COLO829 (cell line): Measurements from ENCODE around the gene DIS3.
"Not testable (repeated sequence)": the region's sequence is repeated elsewhere in the genome, so short reads cannot be mapped to it uniquely, and the experiment has no call there.

Source experiments
- DNase-seq: peaks from one replicate; pipeline ENCODE4 v3.0.0; 2012; ENCODE audit warnings: low spot score

The DIS3 gene, protein sequence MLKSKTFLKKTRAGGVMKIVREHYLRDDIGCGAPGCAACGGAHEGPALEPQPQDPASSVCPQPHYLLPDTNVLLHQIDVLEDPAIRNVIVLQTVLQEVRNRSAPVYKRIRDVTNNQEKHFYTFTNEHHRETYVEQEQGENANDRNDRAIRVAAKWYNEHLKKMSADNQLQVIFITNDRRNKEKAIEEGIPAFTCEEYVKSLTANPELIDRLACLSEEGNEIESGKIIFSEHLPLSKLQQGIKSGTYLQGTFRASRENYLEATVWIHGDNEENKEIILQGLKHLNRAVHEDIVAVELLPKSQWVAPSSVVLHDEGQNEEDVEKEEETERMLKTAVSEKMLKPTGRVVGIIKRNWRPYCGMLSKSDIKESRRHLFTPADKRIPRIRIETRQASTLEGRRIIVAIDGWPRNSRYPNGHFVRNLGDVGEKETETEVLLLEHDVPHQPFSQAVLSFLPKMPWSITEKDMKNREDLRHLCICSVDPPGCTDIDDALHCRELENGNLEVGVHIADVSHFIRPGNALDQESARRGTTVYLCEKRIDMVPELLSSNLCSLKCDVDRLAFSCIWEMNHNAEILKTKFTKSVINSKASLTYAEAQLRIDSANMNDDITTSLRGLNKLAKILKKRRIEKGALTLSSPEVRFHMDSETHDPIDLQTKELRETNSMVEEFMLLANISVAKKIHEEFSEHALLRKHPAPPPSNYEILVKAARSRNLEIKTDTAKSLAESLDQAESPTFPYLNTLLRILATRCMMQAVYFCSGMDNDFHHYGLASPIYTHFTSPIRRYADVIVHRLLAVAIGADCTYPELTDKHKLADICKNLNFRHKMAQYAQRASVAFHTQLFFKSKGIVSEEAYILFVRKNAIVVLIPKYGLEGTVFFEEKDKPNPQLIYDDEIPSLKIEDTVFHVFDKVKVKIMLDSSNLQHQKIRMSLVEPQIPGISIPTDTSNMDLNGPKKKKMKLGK

DNA sequence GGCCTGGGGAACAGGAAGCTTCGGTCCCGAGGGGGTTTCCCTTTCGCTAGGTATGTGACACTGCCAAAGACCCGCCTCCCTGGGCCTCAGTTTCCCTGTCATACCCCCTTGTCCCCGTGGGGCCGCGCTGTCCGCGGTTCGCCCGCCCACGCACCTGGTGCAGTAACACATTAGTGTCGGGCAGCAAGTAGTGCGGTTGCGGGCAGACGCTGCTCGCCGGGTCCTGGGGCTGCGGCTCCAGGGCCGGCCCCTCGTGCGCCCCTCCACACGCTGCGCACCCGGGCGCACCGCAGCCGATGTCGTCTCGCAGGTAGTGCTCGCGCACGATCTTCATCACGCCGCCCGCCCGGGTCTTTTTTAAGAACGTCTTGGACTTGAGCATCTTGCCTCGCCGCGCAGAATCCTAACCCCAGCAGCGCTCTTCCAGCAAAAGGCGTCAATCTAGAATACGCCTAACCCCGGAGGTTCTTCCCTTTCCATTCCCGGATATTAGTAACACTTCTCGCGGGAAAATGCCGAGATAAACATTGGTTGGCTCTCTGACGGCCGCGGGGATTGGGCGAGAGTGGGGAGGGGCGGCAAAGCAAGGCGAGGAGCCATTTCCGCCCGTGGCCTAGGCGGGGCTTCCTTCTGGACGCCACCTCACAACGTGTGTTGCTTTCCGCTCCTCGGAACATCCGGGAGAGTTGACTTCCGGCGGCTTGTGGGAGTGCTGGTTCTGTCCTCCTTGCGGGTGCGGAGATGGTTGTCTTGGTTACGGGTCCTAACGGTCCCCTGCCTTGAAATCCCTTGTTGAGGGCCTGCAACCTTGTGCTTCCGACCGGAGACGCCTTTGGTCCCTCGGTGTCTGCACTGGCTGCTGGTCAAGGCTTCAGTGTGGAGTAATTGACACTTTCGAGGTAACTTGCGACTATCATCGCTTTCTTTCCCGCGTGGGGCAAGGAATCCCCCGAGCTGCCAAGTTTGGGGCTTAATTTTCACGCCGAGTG lies at the start of gene DIS3, which contains the start of gene PIBF1:
DIS3 (minus strand) TSS at position 450 of the 989 bp plus-strand sequence; CDS start at position 382, 68 bp downstream.
PIBF1 (plus strand) TSS at position 683 of the 989 bp plus-strand sequence. CDS start 1,337 bp downstream, outside the sequence.
- DNase-seq = peak; percentile 98

DNA sequence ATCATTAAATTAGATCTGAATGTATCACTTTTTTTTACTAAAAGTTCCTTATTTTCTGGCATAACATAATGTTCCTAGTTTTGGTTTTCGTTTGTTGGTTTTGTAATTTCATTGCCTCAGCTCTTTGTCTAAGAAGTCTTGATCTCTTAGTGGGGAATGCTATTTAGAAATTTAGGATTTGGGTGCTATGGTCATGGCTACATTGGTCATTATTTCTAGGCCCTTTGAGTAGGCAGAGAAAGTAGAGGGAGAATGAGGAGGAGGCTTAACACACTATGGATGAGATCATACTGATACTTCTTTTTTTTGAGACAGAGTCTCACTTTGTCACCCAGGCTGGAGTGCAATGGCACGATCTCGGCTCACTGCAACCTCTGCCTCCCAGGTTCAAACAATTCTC lies 42.0 kb upstream of the DIS3 start:
- DNase-seq = no peak

DNA sequence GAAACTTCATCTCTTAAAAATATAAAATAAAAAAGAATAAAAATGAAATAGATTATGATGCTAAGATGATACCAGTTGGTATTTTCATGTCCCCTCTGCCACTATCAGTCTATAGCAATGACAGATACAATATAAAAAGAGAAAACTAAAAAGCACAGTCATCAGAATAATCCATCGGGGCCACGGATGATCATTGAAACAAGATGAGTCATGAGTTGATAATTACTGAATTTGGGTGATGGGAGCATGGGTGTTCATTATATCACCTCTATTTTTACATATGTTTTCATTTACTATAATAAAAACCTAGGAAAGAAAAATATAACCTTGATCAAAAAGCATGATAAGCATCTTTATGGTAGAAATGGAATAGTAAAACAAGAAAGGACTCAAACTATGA lies 41.4 kb upstream of the DIS3 start:
- DNase-seq = no peak

DNA sequence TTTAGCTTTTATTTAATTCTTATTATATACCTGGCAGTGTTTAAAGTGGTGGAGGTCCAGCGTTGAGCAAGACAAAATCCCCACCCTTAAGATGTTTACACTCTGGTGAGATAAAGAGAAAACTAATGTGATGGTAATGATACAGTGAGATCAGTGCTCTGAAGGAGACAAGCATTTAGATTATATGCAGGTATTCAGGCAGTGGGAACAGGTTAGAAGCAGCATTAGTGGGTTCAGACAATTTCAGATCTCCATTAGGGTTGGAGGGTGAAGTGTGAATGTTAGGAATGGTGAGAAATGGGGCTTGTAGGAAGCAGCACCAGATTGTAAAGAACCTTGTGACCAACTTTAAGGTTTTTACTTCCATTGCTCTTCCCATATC lies 39.2 kb upstream of the DIS3 start:
- no peak for DNase-seq

DNA sequence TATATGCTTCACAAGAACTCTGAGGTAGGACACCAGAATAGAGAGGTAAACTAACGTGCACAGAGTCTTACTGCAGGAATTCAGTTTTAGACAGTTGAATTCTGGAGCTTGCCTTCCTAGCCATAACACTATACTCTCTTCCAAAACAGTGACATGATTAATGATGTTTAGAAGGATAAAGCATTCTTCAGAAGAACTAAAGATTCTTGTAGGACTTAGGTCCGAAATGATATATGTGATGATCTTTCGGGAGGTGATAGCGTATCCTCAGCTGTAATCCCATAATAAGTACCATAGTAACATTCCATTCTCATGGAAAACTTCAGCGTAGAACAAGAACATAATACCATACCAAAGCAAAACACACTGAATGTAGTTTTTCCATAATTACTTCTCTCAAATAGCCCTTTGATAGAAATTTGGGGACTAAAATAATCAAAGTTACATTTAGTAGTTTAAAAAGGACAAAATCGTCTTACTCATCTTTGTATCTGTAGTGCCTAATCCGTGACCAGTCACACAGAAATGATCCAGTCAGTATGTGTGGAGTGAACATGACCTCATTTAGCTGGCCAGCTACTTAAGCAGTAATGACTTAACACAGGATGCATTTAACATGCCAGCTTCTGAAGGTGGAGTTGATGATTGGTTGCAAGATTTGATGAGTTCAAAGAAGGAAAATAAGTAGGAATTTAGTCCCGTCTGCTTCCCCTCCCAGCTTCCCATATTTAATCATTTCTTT lies 38.6 kb upstream of the DIS3 start:
- no peak for DNase-seq

DNA sequence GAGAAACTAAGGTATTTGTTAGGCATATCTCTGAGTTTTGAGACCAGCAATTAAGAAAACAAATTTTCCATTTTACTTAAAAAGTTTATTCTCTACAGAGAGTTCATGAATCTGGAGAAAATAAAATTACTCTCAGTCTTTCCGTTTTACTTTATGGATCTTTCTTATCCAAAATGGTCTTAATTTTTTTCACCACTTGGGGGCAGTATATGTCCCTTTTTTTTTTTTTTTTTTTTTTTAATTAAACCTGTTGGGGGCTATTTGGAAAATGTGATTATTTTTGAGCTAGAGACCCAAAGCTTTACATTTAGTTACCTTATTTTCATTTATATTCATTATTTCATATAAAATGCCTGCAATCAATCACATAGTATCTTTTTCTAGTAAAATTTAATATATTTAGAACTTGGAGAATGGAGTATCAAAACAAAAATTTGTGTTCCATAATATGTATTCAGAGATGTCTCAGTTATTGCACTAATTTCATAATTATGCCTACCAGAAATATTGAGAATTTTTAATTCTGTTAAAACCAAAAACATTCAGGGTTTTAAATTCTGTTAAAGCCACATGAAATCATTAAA lies 27.3 kb upstream of the DIS3 start:
- no peak for DNase-seq

DNA sequence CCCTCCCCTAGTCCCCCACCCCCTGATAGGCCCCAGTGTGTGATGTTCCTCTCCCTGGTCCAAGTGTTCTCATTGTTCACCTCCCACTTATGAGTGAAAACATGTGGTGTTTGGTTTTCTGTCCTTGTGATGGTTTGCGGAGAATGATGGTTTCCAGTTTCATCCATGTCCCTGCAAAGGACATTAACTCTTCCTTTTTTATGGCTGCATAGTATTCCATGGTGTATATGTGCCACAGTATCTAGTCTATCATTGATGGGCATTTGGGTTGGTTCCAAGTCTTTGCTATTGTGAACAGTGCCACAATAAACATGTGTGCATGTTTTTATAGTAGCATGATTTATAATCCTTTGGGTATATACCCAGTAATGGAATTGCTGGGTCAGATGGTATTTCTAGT lies 24.8 kb upstream of the DIS3 start:
- not testable (repeated sequence) for DNase-seq

DNA sequence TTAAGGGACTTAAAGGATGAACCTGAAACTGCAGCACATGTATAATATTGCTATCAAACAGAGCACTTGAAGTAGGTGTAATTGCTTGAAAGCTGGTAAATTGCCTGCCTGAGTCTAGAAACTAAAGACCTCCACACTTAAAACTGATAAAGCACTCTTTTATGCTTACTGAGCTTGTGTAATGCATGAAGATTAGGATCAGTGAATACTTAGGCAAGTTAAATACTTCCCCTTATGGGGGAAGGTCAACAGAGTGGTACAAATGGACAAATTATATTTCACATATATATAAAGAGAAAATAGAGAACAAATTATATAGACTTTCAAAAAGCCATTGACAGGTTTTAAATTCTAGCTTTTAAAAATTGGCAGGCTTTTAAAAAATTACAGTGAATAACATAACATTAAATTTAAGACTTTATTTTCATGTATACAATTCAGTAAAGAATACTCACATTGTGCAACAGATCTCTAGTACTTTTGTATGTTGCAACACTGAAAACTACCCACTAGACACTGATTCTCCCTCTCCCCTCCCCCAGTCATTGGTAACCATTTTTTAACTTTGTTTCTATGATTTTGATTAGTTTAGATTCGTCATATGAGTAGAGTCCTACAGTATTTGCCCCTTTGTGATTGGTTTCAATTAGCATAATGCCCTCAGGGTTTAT lies 24.1 kb upstream of the DIS3 start:
- DNase-seq = no peak

DNA sequence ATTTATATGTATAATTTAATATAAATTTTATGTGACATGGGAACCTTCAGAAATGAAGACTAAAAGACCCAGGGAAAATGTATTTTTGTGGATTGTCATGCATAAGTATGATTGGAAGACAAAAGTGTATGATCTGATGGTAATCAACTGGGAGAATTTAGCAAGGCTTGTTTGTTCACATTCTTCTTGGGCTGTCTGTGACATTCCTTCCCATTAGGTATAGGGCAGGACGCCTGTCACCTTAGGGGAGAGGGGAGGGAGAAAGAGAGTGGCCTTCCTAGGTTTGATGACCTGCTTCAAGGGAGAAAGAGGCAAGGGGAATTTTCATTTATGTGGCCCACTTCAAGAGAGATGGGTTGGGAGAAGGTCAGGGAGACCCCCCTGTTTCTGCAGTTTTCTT lies 22.6 kb upstream of the DIS3 start:
- no peak for DNase-seq

DNA sequence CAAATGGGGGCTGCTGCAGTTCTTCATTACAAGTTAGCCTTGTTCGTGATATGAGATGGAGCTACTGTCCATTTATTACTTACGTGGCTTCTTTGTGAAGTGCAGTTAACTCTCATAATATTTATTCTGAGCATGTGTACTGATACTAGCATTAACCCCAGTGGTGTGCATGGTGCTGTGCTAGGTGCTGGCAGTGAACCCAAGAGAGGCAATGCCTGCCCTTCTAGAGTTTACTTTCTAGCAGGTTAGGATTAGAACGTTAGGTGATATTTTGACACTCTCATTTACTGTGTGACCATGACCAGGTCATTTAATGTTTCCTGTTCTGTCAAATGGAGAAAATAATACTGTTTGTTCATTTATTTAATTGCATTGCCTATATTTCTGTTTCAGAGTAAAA lies 17.1 kb upstream of the DIS3 start:
- DNase-seq = no peak

DNA sequence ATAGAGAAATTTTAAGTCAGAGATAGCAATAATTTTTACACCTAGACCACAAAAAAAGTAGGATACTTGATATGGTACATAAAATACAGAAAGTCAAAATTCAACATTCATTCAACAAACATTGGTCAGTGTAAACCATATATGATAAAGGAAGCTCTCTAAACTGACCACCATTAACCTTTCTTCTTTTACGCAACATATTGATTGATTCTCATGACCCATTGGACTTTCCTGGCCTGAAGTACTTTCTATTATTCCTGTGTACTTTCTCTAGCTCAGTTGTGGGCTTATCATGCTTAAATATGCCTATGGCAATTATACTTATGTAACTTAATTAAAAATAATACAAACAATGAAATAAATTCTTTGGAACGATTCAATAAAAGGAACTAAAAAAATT lies 10.9 kb upstream of the DIS3 start:
- no peak for DNase-seq

DNA sequence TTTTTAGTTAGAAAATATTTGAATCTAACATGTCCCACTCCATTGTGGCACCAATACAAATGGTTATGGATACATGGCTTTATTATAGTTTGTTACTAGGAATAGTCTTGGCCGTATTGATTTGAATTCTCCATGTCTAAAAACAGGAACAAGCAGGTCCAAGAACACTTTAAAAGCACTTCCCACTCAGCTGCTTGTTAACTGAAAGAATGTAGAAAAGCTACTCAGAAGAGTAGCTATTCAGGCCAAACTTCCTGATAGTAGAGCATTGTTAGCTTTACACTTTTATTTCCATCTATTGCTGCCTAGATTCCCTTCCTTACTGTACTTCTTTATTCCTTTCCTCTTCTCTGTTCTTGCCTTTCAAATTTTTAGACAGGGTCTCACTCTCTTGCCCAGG lies 7.1 kb upstream of the DIS3 start:
- DNase-seq = no peak

DNA sequence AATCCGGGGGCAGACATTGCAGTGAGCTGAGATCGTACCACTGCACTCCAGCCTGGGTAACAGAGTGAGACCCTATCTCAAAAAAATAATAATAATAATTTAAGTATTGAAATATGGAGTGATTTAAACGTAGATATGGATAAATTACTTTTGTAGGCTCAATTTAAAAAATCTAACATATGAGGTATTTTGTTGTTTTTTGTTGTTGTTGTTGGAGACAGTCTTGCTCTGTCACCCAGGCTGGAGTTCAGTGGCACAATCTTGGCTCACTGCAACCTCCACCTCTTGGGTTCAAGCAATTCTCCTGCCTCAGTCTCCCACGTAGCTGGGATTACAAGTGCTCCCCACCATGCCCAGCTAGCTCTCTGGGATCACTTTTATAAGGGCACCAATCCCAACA lies 3.0 kb upstream of the DIS3 start:
- not testable (repeated sequence) for DNase-seq

DNA sequence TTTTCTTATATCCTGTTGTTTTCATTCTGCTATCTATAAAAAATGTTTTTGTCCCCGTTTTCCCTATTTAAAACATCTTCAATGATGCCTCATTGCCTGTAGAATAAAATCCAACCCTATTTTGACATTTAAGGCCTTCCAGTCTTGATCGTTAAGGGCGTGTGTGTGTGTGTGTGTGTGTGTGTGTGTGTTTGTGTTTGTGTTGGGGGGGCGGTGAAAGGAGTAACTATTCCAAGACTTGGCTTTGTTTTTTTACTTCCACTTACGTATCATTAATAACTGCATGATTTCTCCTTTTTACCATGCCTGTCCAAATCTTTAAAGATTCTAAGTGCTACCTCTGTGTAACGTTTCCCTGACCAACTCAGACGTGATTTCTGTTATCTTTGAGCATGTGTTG lies 1.0 kb upstream of the DIS3 start:
- DNase-seq = no peak

DNA sequence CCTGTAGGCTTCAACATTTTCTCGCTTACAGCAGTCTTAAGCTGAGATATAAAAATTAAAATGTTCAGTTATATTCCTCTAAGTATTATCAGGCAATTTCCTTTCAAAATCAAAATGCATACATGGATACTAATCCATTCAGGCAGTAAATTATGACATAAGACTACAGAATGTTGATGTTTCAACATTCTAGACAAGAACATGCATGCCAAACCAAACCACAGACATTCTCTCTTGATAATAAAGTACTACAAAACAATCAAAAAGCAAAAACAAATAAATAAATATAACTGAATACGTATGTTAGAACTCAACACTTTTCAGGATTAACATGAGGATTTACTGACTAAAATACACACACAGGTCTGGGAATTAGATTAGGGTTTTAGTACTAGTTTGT lies 7.7 kb downstream of the DIS3 start:
- no peak for DNase-seq

DNA sequence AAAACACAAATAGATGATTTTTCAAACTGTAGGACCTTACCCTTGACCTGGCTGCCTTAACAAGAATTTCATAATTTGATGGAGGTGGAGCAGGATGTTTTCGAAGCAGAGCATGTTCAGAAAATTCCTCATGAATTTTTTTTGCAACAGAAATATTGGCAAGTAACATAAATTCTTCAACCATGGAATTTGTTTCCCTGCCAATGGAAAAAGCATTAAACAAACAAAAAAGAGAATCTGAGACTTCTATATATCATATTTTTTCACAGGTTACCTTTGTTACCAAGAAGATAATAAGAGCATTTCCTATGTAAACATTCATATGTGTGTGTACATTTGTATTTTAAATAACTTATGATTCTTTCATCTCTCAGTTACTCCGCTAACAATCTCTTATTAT lies 18.3 kb downstream of the DIS3 start:
- DNase-seq = no peak

DNA sequence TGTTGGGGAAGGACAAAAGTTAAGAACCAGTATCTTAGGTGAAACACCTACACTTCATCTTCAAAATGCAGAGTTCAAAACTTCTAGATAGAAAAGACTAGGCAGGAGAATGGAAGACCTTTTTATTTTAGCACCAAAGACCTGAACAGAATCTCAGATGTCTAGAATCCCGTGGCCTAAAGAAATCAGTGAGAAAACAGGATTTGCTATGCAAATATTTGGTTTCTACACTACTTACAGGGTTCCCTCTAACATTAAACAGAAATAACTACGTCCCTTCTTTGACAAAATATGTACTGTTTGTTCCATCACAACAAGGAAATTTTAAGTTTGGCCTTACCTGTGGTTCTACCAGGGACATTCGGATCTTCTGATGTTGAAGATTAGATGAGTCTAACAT lies 21.5 kb downstream of the DIS3 start:
- no peak for DNase-seq

DNA sequence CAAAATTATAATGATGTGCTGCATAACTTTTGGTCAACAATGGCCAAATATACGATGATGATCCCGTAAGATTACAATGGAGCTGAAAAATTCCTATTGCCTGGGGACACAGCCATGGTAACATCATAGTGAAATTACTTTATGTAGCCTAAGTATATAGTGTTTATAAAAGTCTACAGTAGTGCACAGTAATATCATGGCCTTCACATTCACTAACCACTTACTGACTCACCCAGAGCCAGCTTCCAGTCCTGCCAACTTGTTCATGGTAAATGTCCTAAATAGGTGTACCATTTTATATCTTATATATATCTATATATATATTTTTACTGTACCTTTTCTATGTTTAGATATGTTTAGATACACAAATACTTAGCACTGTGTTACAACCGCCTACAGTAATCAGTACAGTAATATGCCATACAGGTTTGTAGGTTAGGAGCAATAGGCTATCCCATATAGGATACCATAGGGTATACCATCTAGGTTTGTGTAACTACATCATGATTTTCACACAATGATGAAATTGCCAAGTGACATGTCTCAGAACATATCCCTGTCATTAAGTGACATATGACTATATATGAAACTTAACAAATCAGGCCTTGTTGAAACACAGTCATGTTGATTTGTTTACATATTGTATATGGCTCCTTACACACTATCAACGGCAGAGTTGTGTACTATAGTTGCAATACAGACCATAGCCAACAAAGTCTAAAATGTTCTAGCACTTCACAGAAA lies 23.7 kb downstream of the DIS3 start:
- DNase-seq = no peak

DNA sequence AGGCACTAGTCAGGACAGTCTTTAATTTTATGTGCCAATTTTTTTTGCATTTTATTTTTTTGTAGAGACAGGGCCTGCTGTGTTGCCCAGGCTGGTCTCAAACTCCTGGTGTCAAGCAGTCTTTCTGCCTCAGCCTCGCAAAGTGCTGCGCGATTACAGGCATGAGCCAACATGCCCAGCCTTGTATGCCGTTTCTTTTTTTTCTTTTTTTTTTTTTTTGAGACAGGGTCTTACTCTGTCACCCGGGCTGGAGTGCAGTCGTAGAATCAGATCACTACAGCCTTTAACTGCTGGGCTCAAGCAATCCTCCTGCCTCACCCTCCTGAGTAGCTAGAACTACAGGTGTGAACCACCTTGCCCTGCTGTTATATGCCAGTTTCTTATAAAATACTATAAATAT lies 27.6 kb downstream of the DIS3 start:
- DNase-seq = no peak
